GM18508 (cell line): Measurements from ENCODE around the gene MAP7.
"Not testable (repeated sequence)": the region's sequence is repeated elsewhere in the genome, so short reads cannot be mapped to it uniquely, and the experiment has no call there.

Experiments
- ATAC-seq: cut with Tn5 transposase; IDR thresholded peaks from one replicate; pipeline ENCODE4 v1.9.1; 2021; ENCODE audit warnings: moderate number of reproducible peaks; ENCODE audit not compliant: insufficient read depth, unreplicated experiment

MAP7 gene

GRCh38 chr6:136510299-136510698 lies 39.9 kb downstream of the MAP7 start:
- no peak for ATAC-seq

DNA sequence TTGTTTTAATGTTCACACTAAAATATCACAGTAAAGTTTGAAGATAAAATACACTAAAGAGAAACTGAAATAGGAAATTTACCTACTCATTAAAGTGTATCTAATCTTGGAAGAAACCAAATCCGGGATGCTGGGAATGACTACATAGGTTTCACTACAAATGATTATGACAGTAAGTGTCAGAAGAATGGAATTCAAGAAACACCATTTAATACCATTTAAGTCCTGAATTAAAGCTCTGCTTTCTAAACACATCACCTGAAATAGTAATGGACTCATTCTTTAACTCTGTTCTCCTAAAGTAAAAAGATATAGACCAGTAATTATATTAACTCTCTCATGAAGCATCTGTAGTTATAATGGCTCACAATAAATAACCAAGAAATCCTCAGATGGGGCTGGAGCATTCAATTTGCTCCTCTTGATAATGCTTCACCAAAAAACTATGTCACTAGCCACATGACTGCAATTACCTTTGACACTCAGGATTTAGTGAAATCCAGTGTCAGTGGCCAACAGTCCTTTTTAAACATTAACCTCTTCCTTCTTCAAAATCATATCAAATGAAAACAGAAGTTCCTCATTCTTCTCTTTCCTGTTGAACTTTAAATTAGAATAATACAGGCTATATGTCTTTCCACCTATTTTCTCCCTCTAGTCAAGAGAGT lies 41.4 kb downstream of the MAP7 start:
- ATAC-seq = no peak

DNA sequence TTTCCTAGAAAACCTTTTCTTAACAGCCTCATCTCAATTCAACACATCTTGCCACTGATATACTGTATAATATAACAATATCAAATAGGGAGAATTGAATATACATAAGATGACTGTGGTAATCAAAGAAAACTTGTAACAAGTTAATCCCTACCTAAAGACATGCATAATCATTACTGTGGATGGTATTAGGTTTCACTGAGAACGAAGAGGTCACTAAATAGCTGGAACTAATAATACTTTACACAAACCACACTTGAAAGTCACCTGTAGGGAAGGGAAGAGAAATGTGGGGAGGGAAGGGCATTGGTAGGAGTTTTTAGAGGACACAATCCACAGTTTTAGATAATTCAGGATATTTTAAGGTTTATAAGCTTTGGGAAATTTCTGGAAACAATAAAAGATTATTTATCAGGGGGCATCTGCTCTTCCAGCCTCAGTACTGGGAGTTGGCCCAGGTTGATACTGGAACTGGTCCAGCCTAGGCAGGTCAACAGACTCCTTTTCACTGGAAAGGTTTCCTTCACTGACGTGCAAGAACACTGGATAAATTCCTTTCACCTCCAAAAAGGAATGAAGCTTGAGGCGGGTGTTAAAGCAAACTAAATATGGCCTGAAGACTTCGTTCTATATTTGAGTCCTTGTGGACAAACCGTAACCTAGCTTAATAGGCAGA lies 44.0 kb downstream of the MAP7 start:
- no peak for ATAC-seq

GRCh38 chr6:136503303-136504029 lies 46.8 kb downstream of the MAP7 start:
- no peak for ATAC-seq

GRCh38 chr6:136502786-136503185 lies 47.4 kb downstream of the MAP7 start:
- ATAC-seq = no peak

DNA sequence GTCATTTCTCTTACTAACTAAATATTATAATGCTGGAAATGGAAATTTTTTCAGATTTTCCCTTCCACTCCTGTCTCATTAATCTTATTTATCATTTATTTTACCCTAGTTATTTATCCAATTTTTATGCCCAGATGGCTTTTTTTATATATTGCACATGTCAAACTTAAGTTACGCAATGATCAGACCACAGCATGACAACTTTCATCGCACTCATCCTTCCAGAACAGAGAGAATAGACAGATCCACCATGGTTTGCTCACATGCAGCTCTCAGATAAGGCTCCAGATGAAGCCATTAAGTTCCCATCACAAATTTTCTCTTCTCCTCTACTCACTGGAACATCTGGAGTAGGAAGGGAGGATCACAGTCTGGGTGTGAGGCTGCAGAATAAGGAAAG lies 48.7 kb downstream of the MAP7 start:
- ATAC-seq = no peak

DNA sequence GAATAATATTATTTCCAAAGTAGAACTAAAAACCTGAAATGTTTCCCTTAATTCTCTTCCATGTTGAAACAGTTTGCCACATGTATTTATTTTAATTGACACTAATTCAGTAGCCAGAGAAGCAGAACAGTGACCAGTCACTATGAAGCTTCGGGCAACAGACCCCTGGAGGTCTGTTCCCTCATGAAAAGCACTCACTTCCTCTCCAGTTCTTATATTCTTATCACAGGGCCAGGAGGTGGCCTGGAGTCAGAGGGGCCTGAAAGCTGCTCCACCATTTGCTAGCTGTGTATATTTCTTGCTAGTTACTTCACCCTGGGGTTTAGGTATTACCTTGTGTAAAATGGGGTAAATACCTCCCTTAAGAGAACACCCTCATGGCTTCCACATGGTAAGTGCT lies 49.1 kb downstream of the MAP7 start:
- ATAC-seq = no peak

- no peak for ATAC-seq
Observed at GRCh38 chr6:136500414-136500813, 49.8 kb downstream of the MAP7 start.

DNA sequence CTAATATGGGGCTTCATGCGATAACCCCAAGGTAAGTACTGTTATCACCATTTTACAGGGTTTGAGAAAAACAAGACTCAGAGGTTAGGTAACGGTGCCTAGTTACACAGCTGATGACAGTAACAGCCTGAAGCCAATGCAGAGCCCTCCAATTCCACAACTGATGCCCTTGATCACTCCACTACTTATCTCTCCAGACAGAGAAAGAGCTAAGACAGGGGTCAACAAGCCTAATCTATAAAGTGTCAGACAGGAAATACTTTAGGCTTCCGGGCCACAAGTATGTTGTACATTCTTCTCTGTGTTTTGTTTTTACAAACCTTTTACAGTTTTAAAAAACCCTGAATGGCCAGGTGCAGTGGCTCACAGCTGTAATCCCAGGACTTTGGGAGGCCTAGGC lies 50.9 kb downstream of the MAP7 start:
- ATAC-seq = no peak

- not testable (repeated sequence) for ATAC-seq
Observed at GRCh38 chr6:136496449-136496848, 53.8 kb downstream of the MAP7 start.

DNA sequence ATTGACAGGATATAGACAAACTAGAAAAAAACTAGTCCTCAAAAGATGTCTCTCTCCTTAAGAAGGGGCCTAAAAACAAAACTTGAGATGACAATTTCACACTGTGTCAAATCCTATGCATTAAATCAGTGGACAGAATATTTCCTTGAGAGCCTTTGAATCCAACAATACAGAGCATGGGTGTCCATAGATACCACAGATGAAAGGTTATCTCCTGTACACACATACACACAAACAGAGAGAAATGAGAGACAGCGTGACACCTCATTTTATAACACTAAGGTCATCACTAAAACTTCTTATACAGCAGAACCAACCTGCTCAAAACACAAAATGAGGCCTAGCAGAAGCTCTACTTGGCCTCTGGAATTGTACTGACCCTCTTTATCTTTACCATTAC lies 55.5 kb downstream of the MAP7 start:
- no peak for ATAC-seq

- ATAC-seq = no peak
Observed at GRCh38 chr6:136494059-136494458, 56.2 kb downstream of the MAP7 start.

DNA sequence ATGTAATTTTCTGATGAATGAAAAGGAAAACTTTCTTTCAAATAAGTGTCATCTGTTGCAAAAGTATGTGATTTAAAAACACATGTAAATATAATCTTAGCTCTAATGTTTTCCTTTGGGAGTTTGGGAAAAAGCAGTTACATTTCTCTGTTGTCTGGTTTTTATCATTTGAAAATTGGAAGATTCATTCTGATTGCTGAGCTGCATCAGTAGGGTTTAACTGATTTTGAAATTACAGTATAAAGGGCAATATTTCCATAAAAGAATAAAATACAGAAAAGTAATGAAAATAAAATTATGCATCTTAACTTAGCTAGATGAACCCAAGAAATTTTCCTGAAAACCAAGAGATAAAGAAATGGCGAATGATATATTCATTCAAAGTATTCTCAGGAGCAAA lies 57.8 kb downstream of the MAP7 start:
- no peak for ATAC-seq

- ATAC-seq = no peak
Observed at GRCh38 chr6:136491754-136492153, 58.5 kb downstream of the MAP7 start.

DNA sequence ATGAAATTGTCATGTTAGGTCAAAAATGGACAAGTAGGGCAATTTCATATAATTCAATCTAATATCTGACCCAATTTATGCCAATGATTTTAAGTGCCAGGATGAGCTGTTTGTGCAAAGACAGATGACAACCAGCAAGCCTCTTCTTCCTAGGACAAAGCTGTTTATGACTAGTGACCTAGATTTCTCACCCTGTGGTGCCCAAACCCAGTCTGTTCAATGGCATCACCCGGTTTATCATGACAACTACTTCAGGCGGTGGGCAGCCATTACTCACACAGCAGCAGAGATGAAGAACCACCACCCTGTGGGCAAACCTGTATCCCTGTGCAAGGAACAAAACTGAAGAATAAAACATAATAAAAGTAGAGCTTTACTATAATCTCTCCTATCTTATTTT lies 59.0 kb downstream of the MAP7 start:
- no peak for ATAC-seq

GRCh38 chr6:136489689-136490033 lies 60.6 kb downstream of the MAP7 start:
- not testable (repeated sequence) for ATAC-seq

DNA sequence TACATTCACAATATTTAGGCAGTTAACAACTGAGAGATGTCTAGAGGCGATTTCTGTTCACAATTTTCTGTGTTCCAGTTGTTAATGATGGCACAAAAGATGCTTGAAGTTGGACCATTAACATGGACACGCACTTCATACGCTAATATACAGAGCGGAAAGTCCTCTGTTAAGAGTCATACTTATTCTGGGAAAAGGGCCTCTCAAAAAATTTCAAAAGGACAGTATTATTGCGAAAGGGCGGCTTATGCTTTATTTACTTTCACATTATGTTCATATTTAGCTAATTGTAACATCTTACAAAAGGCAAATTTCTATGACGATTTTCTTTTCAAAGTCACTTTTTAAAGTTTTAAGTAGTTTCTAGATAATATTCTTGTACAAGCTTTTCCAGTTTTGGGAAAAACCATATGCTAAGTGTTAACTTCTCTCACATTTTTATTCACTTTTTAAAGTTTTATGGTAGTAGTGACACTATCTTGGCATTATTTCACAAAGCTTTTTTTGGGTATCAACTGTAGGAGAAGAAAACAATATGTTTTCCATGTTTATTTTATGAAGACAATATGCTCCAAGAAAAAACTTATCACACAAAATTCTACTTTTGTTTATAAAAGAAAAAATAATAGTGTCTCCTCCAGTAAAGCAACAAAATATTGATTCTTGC lies 62.3 kb downstream of the MAP7 start:
- no peak for ATAC-seq

- no peak for ATAC-seq
Observed at GRCh38 chr6:136486357-136486756, 63.9 kb downstream of the MAP7 start.

DNA sequence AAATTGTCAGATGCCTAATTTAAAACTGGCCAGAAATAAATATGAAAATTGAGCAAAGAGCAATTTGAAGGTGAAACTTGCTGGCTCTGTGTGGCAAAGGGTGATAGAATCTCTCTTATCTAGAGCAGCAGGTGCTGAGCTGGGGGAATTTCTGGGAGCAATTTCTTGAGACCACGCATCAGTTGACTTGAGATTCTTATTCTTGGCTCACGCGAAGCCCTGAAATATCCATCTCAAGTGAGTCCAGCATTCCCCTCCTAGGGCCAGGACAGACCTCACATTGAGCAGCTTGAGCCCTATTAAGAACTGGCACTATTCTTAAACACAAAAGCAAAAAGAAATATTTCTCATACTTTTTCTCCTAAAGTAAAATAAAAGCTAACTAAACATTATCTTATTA lies 66.3 kb downstream of the MAP7 start:
- no peak for ATAC-seq

DNA sequence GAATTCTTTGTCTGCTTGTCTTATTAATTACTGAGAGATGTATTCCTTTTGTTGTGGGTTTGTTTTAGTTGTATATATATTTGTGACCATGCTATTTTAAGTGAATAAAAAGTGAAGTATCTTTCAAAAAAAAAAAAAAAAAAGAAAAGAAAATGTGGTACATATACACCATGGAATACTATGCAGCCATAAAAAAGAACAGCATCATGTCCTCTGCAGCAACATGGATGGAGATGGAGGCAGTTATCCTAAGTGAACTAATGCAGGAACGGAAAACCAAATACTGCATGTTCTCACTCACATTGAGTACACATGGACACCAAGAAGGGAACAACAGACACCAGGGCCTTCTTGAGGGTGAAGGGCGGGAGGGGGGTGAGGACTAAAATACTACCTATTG lies 67.2 kb downstream of the MAP7 start:
- not testable (repeated sequence) for ATAC-seq

DNA sequence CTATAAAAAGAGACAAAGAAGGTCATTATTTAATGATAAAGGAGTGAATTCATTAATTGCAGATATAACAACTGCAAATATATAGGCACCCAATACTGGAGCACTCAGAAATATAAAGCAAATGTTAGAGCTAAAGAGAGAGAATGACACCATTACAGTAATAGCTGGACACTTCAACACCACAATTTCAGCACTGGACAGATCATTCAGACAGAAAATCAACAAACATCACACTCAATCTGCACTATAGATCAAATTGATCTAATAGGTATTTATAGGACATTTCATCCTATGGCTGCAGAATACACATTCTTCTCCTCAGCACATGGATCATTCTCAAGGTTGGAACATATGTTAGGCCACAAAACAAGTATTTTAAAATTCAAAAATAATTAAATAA lies 72.7 kb downstream of the MAP7 start:
- no peak for ATAC-seq
